GM21367 (cell line): ENCODE data around the gene HHIPL1.
"Not testable (repeated sequence)": the region's sequence is repeated elsewhere in the genome, so short reads cannot be mapped to it uniquely, and the experiment has no call there.

Experiments
- ATAC-seq: cut with Tn5 transposase; IDR thresholded peaks from one replicate; pipeline ENCODE4 v1.9.1; 2021; ENCODE audit not compliant: unreplicated experiment

Gene HHIPL1

GRCh38 chr14:99633141-99633540 is 11.8 kb upstream of the HHIPL1 start:
- no peak for ATAC-seq

- no peak for ATAC-seq
Observed at GRCh38 chr14:99633918-99634317, 11.0 kb upstream of the HHIPL1 start.

- ATAC-seq = no peak
Observed at GRCh38 chr14:99634443-99634842, 10.5 kb upstream of the HHIPL1 start.

- no peak for ATAC-seq
Observed at GRCh38 chr14:99635116-99635515, 9.8 kb upstream of the HHIPL1 start.

GRCh38 chr14:99636487-99636886 is 8.4 kb upstream of the HHIPL1 start:
- ATAC-seq = no peak

- ATAC-seq = no peak
Observed at GRCh38 chr14:99637624-99638023, 7.3 kb upstream of the HHIPL1 start.

GRCh38 chr14:99642771-99643170 is 2.2 kb upstream of the HHIPL1 start:
- ATAC-seq = not testable (repeated sequence)

- no peak for ATAC-seq
Observed at GRCh38 chr14:99643343-99643742, 1.6 kb upstream of the HHIPL1 start.

GRCh38 chr14:99644035-99644587 is 818 bp upstream of the HHIPL1 start:
- ATAC-seq = no peak

GRCh38 chr14:99645545-99646505 is 896 bp downstream of the HHIPL1 start:
- no peak for ATAC-seq

- no peak for ATAC-seq
Observed at GRCh38 chr14:99647411-99647810, 2.5 kb downstream of the HHIPL1 start.

- no peak for ATAC-seq
Observed at GRCh38 chr14:99648027-99648784, 3.3 kb downstream of the HHIPL1 start.

GRCh38 chr14:99649219-99649618 is 4.3 kb downstream of the HHIPL1 start:
- ATAC-seq = no peak

GRCh38 chr14:99649643-99650042 is 4.7 kb downstream of the HHIPL1 start:
- ATAC-seq = no peak

- ATAC-seq = no peak
Observed at GRCh38 chr14:99650189-99650588, 5.3 kb downstream of the HHIPL1 start.

GRCh38 chr14:99651953-99652746 is 7.2 kb downstream of the HHIPL1 start:
- ATAC-seq = no peak

GRCh38 chr14:99654235-99654985 is 9.5 kb downstream of the HHIPL1 start:
- no peak for ATAC-seq

GRCh38 chr14:99655521-99655920 is 10.6 kb downstream of the HHIPL1 start:
- no peak for ATAC-seq

- ATAC-seq = no peak
Observed at GRCh38 chr14:99656171-99656570, 11.2 kb downstream of the HHIPL1 start.

GRCh38 chr14:99657645-99658155 is 12.8 kb downstream of the HHIPL1 start:
- ATAC-seq = no peak
